RWPE1 (cell line): ENCODE data around the gene ZNF669.

Experiments
- CTCF ChIA-PET: fragments of 350-600 bp; sonication (Branson Sonifier 250); formaldehyde crosslinking; extraction: SDS; loops from one replicate; lab custom pipeline; 2021; lab: Yijun Ruan, JAX
- POLR2A ChIA-PET: fragments of 400-600 bp; formaldehyde crosslinking; extraction: SDS; loops from one replicate; lab custom pipeline; 2020; ENCODE audit warnings: antibody characterized with exemption; ENCODE audit not compliant: low non-redundant PET; lab: Yijun Ruan, JAX
- DNase-seq: peaks from one replicate; pipeline ENCODE4 v3.0.0; 2012; ENCODE audit warnings: low spot score
- H3K27ac ChIP-seq: fragments of 450-650 bp; 2 replicates; pipeline ENCODE4 v1.5.1; 2017
- TF ChIP-seq, protein P1 (sequence below): fragments of 450-650 bp; conservative IDR thresholded peaks from 2 replicates; pipeline ENCODE4 v1.5.1; 2017; ENCODE audit warnings: low read depth, mild to moderate bottlenecking

The ZNF669 gene

DNA sequence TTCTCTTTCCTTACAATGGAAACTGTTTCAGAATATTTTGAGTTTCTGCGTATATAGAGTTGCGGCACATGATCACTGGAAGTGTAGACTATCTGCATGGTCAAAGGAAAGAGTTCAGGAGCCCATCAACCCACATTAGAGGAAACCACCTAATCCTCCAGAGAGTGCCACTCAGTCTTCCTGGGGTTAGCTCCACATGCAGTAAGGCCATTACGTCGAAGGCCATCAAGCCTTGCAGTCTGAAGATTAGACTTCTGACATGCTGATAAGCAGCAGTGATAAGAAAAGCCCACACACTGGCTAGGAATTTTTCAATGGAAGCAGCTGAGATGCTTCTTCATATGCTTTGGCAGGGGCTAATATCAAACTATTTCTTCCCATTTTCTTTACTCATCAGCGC lies 7.6 kb downstream of the ZNF669 start:
- TF ChIP-seq, protein P1, sequence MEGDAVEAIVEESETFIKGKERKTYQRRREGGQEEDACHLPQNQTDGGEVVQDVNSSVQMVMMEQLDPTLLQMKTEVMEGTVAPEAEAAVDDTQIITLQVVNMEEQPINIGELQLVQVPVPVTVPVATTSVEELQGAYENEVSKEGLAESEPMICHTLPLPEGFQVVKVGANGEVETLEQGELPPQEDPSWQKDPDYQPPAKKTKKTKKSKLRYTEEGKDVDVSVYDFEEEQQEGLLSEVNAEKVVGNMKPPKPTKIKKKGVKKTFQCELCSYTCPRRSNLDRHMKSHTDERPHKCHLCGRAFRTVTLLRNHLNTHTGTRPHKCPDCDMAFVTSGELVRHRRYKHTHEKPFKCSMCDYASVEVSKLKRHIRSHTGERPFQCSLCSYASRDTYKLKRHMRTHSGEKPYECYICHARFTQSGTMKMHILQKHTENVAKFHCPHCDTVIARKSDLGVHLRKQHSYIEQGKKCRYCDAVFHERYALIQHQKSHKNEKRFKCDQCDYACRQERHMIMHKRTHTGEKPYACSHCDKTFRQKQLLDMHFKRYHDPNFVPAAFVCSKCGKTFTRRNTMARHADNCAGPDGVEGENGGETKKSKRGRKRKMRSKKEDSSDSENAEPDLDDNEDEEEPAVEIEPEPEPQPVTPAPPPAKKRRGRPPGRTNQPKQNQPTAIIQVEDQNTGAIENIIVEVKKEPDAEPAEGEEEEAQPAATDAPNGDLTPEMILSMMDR: no peak
- H3K27ac ChIP-seq: no peak overlapping the region
- ChIA-PET POLR2A (no interaction called here), CTCF (no interaction called here)
- DNase-seq: no peak

DNA sequence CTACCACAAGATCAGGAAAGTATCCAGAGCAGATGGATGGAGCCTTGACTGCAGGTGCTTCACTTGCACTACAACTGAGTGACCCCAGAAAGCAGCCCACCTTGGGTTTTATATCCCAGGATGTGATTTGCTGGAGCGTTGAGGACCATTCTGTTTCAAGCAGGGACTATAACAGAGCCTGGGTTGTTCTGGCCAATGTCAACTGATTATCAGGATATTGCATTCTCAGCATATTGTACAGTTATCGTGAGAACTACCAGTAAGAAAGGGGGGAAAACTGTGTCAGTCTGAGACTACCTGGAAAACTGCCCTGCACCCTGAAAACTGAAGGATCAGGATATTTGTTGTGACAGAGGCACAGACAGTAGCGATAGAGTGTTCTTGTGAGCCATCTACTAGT lies 8.0 kb downstream of the ZNF669 start:
- TF ChIP-seq, protein P1: no peak
- no peak overlapping the region for H3K27ac ChIP-seq
- ChIA-PET POLR2A (no interaction called here), CTCF (no interaction called here)
- DNase-seq: no peak

DNA sequence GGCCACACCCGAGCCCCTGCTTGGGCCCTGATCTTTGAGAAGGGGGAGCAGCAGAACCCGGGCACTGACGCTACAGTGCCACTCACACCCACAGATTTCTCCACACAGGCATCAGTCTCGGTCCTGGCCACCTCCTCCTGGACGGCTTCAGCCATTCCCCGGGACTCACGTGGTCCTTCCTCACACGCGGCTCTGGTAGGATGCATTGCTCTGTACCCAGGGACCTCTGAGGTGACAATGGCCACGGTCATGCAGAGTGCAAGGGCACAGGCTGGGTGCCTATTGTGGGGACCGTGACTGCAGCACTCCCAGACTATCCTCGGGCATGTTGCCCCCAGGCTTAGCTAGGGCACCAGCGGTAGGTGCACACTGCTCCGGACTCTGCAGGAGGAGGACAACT lies 13.7 kb downstream of the ZNF669 start:
- H3K27ac ChIP-seq: no peak overlapping the region
- DNase-seq: no peak
- TF ChIP-seq, protein P1: no peak
- ChIA-PET POLR2A (no interaction called here), CTCF (no interaction called here)

DNA sequence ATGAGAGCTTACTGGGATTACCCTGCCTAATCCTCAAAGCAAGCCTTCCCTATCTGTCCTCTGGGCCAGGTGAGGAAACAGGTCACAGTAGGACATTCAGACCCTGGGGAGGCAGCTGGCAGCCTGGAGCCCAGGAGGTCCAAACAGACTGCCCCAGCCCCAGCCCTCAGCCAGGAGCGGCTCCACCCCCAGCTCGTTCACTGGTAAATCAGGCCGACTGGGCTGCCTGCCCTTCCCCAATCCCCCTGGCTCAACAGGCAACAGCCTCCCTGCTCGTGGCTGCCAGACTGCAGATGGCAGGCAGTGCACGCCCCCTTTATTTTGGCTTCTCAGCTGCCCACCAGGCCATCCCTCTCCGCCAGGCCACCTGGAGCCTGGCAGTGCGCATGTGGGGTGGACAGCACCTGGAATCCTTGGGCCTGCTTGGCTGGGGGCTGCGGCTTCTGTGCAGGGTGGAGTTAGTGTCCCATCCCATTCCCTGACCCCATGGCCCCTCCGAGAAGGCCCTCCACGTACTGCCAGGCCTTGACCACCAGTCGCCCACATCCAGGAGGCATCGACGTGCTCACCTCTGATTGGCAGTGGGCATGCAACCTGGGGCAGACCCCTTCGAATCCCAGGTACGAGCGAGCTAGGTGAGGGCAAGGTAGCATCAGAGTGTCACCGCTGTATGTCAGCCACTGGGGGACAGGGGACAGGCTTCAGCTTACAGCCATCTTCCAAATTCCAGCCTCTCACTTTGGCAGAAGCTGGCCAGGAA lies 14.4 kb downstream of the ZNF669 start:
- ChIA-PET CTCF (no interaction called here), POLR2A (no interaction called here)
- DNase-seq: no peak
- TF ChIP-seq, protein P1: no peak
- no peak overlapping the region for H3K27ac ChIP-seq

DNA sequence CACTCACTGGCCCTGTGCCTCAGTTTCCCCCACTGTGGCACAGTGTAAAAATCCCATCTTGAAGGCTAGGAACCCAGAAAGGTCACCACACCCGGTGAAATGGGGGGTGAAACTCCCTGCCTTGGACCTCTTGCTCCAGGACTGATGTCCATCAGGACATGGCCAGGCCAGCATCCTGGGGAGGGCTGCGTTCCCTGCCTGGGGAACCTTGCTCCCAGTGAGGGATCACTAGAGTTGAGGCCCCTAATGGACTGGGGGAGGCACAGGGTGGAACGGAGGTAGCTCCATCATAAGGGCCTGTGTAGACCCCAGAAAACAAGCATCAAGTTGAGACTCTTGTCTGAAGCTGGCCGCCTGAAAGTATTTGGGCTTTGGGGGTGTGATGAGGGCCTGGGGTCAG lies 15.2 kb downstream of the ZNF669 start:
- no peak for DNase-seq
- TF ChIP-seq, protein P1: no peak
- H3K27ac ChIP-seq: no peak overlapping the region
- ChIA-PET CTCF (no interaction called here), POLR2A (no interaction called here)

DNA sequence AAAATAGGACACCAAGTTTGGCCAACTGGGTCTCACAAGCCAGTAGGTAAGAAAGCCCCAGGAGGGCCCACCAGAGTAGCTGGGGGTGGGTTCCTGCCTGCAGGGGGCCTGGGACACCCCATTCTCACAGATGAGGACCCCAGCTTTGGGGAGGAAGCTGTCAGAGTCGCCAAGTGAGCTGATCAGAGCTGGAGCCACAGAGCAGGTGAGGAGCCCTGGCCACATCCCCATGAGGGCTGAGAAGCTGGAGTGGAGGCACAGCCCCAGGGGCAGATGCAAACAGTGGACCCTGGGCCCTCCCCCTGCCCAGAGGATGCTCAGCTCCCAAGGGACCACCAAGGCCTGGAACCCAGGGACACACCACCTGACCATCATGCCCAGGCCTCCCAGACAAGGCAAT lies 16.9 kb downstream of the ZNF669 start:
- TF ChIP-seq, protein P1: no peak
- POLR2A ChIA-PET: no interaction called here
- CTCF ChIA-PET: no interaction called here
- no peak overlapping the region for H3K27ac ChIP-seq
- no peak for DNase-seq
